ENCODE results near the gene DTD2. TPM values are rescaled to one million over a fixed set of nuclear protein-coding genes. Genes with fewer than 3 reads are reported as not detected.

The DTD2 gene
- total and polyA plus RNA-seq, 4 donors = 7.9 to 16.7 (median 10.7) TPM

DNA sequence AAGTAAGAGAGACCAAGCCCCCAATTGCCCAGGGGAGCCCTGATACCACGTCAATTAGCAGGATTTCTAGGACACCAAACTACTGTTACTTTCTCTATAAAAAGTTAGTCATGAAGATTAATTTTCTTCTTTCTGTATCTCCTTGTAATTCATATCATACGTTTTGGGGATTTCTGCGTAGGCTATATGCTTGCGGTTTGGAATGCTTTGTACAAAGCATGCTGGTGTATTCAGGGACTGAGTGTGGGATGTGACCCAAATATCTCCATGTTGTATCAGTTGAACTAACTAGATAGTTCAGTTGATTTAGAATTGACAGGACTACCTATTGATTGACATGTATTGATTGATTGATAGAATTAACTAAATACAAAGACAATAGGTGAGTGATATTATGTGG, 22.9 kb upstream of the DTD2 start:
- Histone ChIP-seq H3K27ac (ENCODE audit: low read depth in 1 of 2, low read length in 2 of 2) (no peak overlapping the region), H3K36me3 (ENCODE audit: control insufficient read depth in 4 of 4, insufficient read depth in 3 of 4, low read depth in 1 of 4, low read length in 3 of 4) (no peaks in the 10 kb centered on the region), H3K9ac (ENCODE audit: low read depth in 1 of 2, low read length in 2 of 2) (no peak overlapping the region), H3K27me3 (ENCODE audit: control insufficient read depth in 4 of 4, insufficient read depth in 4 of 4, low read length in 3 of 4) (no peaks in the 10 kb centered on the region), H3K4me3 (ENCODE audit: low read depth in 1 of 3, low read length in 3 of 3) (no peak overlapping the region), H3K9me3 (ENCODE audit: control insufficient read depth in 4 of 4, low read length in 3 of 4) (no peaks in the 10 kb centered on the region), H3K4me1 (ENCODE audit: control insufficient read depth in 4 of 4, insufficient read depth in 4 of 4, low read length in 3 of 4) (no peaks in the 10 kb centered on the region)
- DNase-seq (ENCODE audit: low spot score) = no peak
- WGBS = 71% methylated on average over 4 of the region's 4 CpGs
- TF ChIP-seq GABPA (IDR thresholded peaks at IDR 0.05 in 1 of 2, conservative IDR thresholded peaks at IDR 0.05 in 1 of 2) (no peak), TAF1 (conservative IDR thresholded peaks at IDR 0.05) (no peak), SP1 (IDR thresholded peaks at IDR 0.05) (no peak), CTCF (IDR thresholded peaks at IDR 0.05; ENCODE audit: low read depth, low read length, missing input control) (no peak)

- Histone ChIP-seq H3K27me3 (ENCODE audit: control insufficient read depth in 4 of 4, insufficient read depth in 4 of 4, low read length in 3 of 4) (no peaks in the 10 kb centered on the region), H3K9me3 (ENCODE audit: control insufficient read depth in 4 of 4, low read length in 3 of 4) (no peaks in the 10 kb centered on the region), H3K9ac (ENCODE audit: low read depth in 1 of 2, low read length in 2 of 2) (no peak overlapping the region), H3K4me3 (ENCODE audit: low read depth in 1 of 3, low read length in 3 of 3) (no peak overlapping the region), H3K36me3 (ENCODE audit: control insufficient read depth in 4 of 4, insufficient read depth in 3 of 4, low read depth in 1 of 4, low read length in 3 of 4) (no peaks in the 10 kb centered on the region), H3K27ac (ENCODE audit: low read depth in 1 of 2, low read length in 2 of 2) (no peak overlapping the region), H3K4me1 (ENCODE audit: control insufficient read depth in 4 of 4, insufficient read depth in 4 of 4, low read length in 3 of 4) (no peaks in the 10 kb centered on the region)
- WGBS = 83% methylated on average over 3 of the region's 3 CpGs
- DNase-seq (ENCODE audit: low spot score) = no peak
- no peak for TF ChIP-seq ZBTB33 (IDR thresholded peaks at IDR 0.05)
Observed at GRCh38 chr14:31479027-31479426, 21.7 kb upstream of the DTD2 start.

DNA sequence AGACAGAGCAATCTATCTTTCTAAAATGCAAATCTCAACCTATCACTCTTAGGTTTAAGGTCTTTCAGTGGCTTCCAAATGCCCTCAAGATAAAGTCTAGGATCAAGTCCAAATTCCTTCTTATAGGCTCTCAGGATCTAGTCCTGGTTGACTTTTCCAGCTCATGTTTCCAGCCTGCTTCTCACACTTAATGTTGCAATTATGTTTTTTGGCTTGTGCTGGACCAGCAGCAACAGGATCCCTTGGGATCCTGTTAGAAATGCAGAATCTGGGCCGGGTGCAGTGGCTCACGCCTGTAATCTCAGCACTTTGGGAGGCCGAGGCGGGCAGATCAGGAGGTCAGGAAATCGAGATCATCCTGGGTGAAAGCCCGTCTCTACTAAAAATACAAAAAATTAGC, 19.9 kb upstream of the DTD2 start:
- H3K27ac ChIP-seq (ENCODE audit: low read depth in 1 of 2, low read length in 2 of 2) = no peak overlapping the region
- no peaks in the 10 kb centered on the region for H3K4me1 ChIP-seq (ENCODE audit: control insufficient read depth in 4 of 4, insufficient read depth in 4 of 4, low read length in 3 of 4)
- 91% methylated on average over 6 of the region's 6 CpGs for WGBS
- H3K36me3 ChIP-seq (ENCODE audit: control insufficient read depth in 4 of 4, insufficient read depth in 3 of 4, low read depth in 1 of 4, low read length in 3 of 4) = no peaks in the 10 kb centered on the region
- H3K4me3 ChIP-seq (ENCODE audit: low read depth in 1 of 3, low read length in 3 of 3) = no peak overlapping the region
- H3K27me3 ChIP-seq (ENCODE audit: control insufficient read depth in 4 of 4, insufficient read depth in 4 of 4, low read length in 3 of 4) = no peaks in the 10 kb centered on the region
- DNase-seq (ENCODE audit: low spot score) = no peak
- TF ChIP-seq EGR1 (IDR thresholded peaks at IDR 0.05; ENCODE audit: low read depth in 2 of 2) (no peak), HNF4G (IDR thresholded peaks at IDR 0.05) (no peak), NR2F2 (IDR thresholded peaks at IDR 0.05) (no peak), JUND (IDR thresholded peaks at IDR 0.05) (no peak), GABPA (IDR thresholded peaks at IDR 0.05 in 1 of 2, conservative IDR thresholded peaks at IDR 0.05 in 1 of 2) (no peak), YY1 (IDR thresholded peaks at IDR 0.05) (no peak), RXRA (IDR thresholded peaks at IDR 0.05) (no peak), HNF4A (conservative IDR thresholded peaks at IDR 0.05) (no peak), SP1 (IDR thresholded peaks at IDR 0.05) (no peak), CTCF (IDR thresholded peaks at IDR 0.05; ENCODE audit: low read depth, low read length, missing input control) (no peak), RAD21 (IDR thresholded peaks at IDR 0.05) (no peak)
- TF ChIP-seq, protein P1, sequence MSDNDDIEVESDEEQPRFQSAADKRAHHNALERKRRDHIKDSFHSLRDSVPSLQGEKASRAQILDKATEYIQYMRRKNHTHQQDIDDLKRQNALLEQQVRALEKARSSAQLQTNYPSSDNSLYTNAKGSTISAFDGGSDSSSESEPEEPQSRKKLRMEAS (IDR thresholded peaks at IDR 0.05) = no peak
- no peak overlapping the region for H3K9ac ChIP-seq (ENCODE audit: low read depth in 1 of 2, low read length in 2 of 2)
- H3K9me3 ChIP-seq (ENCODE audit: control insufficient read depth in 4 of 4, low read length in 3 of 4) = no peaks in the 10 kb centered on the region

Measured in liver (tissue), 9 donors.